Lung (tissue), 12 donors: ENCODE measurements around the gene MDGA2. TPM values are rescaled to one million over a fixed set of nuclear protein-coding genes. Genes with fewer than 3 reads are reported as not detected.

Experiments
- ATAC-seq: fragments of 200-7000 bp; cut with Tn5 transposase; one replicate; pipeline ENCODE4 v1.9.1; 2020; ENCODE audit warnings: moderate number of reproducible peaks; ENCODE audit not compliant: insufficient read depth, low FRiP score
- DNase-seq, 3 donors: peaks; one replicate each; pipeline ENCODE4 v3.0.0-alpha.2; 2013 to 2017
- H3K27ac ChIP-seq, 2 donors: one replicate each; pipeline ENCODE4 v1.5.1; 2013; ENCODE audit warnings: mild to moderate bottlenecking in 2 of 2, moderate library complexity in 2 of 2, control low read depth in 1 of 2, inconsistent platforms in 1 of 2, low read depth in 1 of 2, low read length in 1 of 2
- H3K27me3 ChIP-seq, 3 donors: one replicate each; pipeline ENCODE4 v1.5.1; 2013; ENCODE audit warnings: low read length in 2 of 3; ENCODE audit not compliant: control insufficient read depth in 3 of 3, insufficient read depth in 3 of 3
- H3K36me3 ChIP-seq, 4 donors: one replicate each; pipeline ENCODE4 v1.5.1; 2013; ENCODE audit warnings: low read length in 4 of 4, mild to moderate bottlenecking in 1 of 4, moderate library complexity in 1 of 4; ENCODE audit not compliant: control insufficient read depth in 4 of 4, insufficient read depth in 4 of 4
- H3K4me1 ChIP-seq, 5 donors: one replicate each; pipeline ENCODE4 v1.5.1; 2013; ENCODE audit warnings: low read length in 5 of 5, mild to moderate bottlenecking in 2 of 5, moderate library complexity in 1 of 5; ENCODE audit not compliant: control insufficient read depth in 5 of 5, insufficient read depth in 5 of 5
- H3K4me3 ChIP-seq: one replicate; pipeline ENCODE4 v1.5.1; 2013; ENCODE audit warnings: mild to moderate bottlenecking, control low read depth, moderate library complexity
- H3K9ac ChIP-seq, 2 donors: one replicate each; pipeline ENCODE4 v1.5.1; 2013; ENCODE audit warnings: low read length in 2 of 2, control low read depth in 1 of 2; ENCODE audit not compliant: insufficient read depth in 1 of 2
- H3K9me3 ChIP-seq, 4 donors: one replicate each; pipeline ENCODE4 v1.5.1; 2013; ENCODE audit warnings: low read length in 3 of 4, mild to moderate bottlenecking in 1 of 4, moderate library complexity in 1 of 4; ENCODE audit not compliant: control insufficient read depth in 4 of 4, insufficient read depth in 3 of 4
- CTCF ChIP-seq: IDR thresholded peaks from 2 replicates; pipeline ENCODE4 v1.5.1; 2012; ENCODE audit warnings: mild to moderate bottlenecking; ENCODE audit errors: control extremely low read depth, extremely low read depth
- WGBS, 2 donors: extraction: QIAGEN DNeasy Blood & Tissue Kit; methylation state at CpG; one replicate each; pipeline ENCODE4 v1.1.7; 2013; 5-methylcytosine and 5-hydroxymethylcytosine counted together
- polyA plus RNA-seq, 2 donors: library from polyadenylated mRNA; stranded (reverse); fragments of 200-250 nt; gene quantifications; one replicate each; pipeline ENCODE4 v1.2.1, GENCODE V29; 2013
- total RNA-seq, 2 donors: library from RNA; depleted of rRNA in 1 of 2; stranded (reverse); fragments of >200 nt in 1 of 2; gene quantifications; one replicate each; pipeline ENCODE4 v1.2.1, GENCODE V29; 2014 to 2021
- donor health status: control.
- donor health status: control.
- donor health status: Bipolar disorder and iron deficiency.
- donor health status: healthy.
- donor health status: DM: yes; HTN: yes; CAD: no.

The MDGA2 gene
- total and polyA plus RNA-seq, 4 donors: 0.03 to 3.2 TPM; not detected in 2

GRCh38 chr14:47541662-47542061 lies 133.7 kb downstream of the MDGA2 start:
- no peak overlapping the region for H3K27ac ChIP-seq
- ATAC-seq (no peak), DNase-seq (no peak)
- WGBS, 2 donors: 75 to 91% methylated on average over 4 of the region's 4 CpGs
- no peaks in the 10 kb centered on the region for H3K4me1 ChIP-seq
- no peak overlapping the region for H3K9ac ChIP-seq
- no peaks in the 10 kb centered on the region for H3K36me3 ChIP-seq
- TF ChIP-seq CTCF: no peak
- H3K27me3 ChIP-seq: no peaks in the 10 kb centered on the region
- H3K9me3 ChIP-seq: no peaks in the 10 kb centered on the region
- H3K4me3 ChIP-seq: no peak overlapping the region

GRCh38 chr14:47539031-47539461 lies 136.4 kb downstream of the MDGA2 start:
- Histone ChIP-seq H3K36me3 (no peaks in the 10 kb centered on the region), H3K27ac (no peak overlapping the region), H3K9ac (no peak overlapping the region), H3K27me3 (no peaks in the 10 kb centered on the region), H3K9me3 (no peaks in the 10 kb centered on the region), H3K4me1 (no peaks in the 10 kb centered on the region), H3K4me3 (no peak overlapping the region)
- DNase-seq (peak in 2 of 3 donors; percentile 22 to 50), ATAC-seq (peak; percentile 27)
- TF ChIP-seq CTCF: no peak
- 31 to 43% methylated on average over 3 of the region's 3 CpGs for WGBS, 2 donors

GRCh38 chr14:47536341-47536740 lies 139.1 kb downstream of the MDGA2 start:
- no peak for TF ChIP-seq CTCF
- Histone ChIP-seq H3K4me3 (no peak overlapping the region), H3K9ac (no peak overlapping the region), H3K27me3 (no peaks in the 10 kb centered on the region), H3K9me3 (no peaks in the 10 kb centered on the region), H3K27ac (no peak overlapping the region), H3K4me1 (no peaks in the 10 kb centered on the region), H3K36me3 (no peaks in the 10 kb centered on the region)
- no peak for ATAC-seq
- no peak for DNase-seq
- WGBS, 2 donors: 60 to 73% methylated on average over 2 of the region's 2 CpGs

GRCh38 chr14:47526591-47527244 lies 148.7 kb downstream of the MDGA2 start:
- no peak overlapping the region for H3K4me3 ChIP-seq
- H3K27ac ChIP-seq: no peak overlapping the region
- H3K9me3 ChIP-seq: no peaks in the 10 kb centered on the region
- TF ChIP-seq CTCF: no peak
- WGBS, 2 donors: 54 to 76% methylated on average over 3 of the region's 3 CpGs
- H3K36me3 ChIP-seq: no peaks in the 10 kb centered on the region
- no peak overlapping the region for H3K9ac ChIP-seq
- H3K4me1 ChIP-seq: peaks cover 0 to 3% (median 0%) of the 10 kb centered on the region in 5 donors
- H3K27me3 ChIP-seq: no peaks in the 10 kb centered on the region
- ATAC-seq (no peak), DNase-seq (peak in 2 of 3 donors; percentile 13 to 41)
